GM12891 (cell line): Measurements from ENCODE around the gene MAT2A. TPM values are rescaled to one million over a fixed set of nuclear protein-coding genes. Genes with fewer than 3 reads are reported as not detected.

Source experiments
- DNase-seq: peaks from one replicate; pipeline ENCODE4 v3.0.0; 2011; ENCODE audit warnings: low spot score; ENCODE audit not compliant: insufficient read length
- FAIRE-seq: peaks from 2 replicates; lab custom pipeline; 2011; peaks lifted over from hg19 to GRCh38; lab: Jason Lieb, UNC
- PAX5 ChIP-seq: IDR thresholded peaks from 2 replicates; pipeline ENCODE4 v1.6.1; 2011; ENCODE audit warnings: low read length, moderate library complexity, mild to moderate bottlenecking; ENCODE audit not compliant: insufficient read depth, severe bottlenecking
- POLR2A ChIP-seq: IDR thresholded peaks from 2 replicates; pipeline ENCODE4 v1.6.1; 2011; ENCODE audit warnings: low read depth, low read length, control low read depth
- POLR2AphosphoS5 ChIP-seq: IDR thresholded peaks from 2 replicates; pipeline ENCODE4 v1.6.1; 2011; ENCODE audit warnings: low read depth, low read length, control low read depth
- POU2F2 ChIP-seq: IDR thresholded peaks from 2 replicates; pipeline ENCODE4 v1.6.1; 2011; ENCODE audit warnings: low read depth, mild to moderate bottlenecking, control low read depth, low read length, moderate library complexity
- SPI1 ChIP-seq: IDR thresholded peaks from 2 replicates; pipeline ENCODE4 v1.6.1; 2011; ENCODE audit warnings: low read depth, low read length, control low read depth
- TAF1 ChIP-seq: IDR thresholded peaks from 2 replicates; pipeline ENCODE4 v1.6.1; 2011; ENCODE audit warnings: low read depth, low read length, control low read depth
- polyA plus RNA-seq: library from polyadenylated mRNA; unstranded; fragments of >200 nt; gene quantifications from one replicate; pipeline ENCODE4 v1.2.1, GENCODE V29; 2012; ENCODE audit warnings: low read depth, missing spikeins, inconsistent platforms; ENCODE audit not compliant: missing spikeins

The MAT2A gene
- 197 TPM for polyA plus RNA-seq

DNA sequence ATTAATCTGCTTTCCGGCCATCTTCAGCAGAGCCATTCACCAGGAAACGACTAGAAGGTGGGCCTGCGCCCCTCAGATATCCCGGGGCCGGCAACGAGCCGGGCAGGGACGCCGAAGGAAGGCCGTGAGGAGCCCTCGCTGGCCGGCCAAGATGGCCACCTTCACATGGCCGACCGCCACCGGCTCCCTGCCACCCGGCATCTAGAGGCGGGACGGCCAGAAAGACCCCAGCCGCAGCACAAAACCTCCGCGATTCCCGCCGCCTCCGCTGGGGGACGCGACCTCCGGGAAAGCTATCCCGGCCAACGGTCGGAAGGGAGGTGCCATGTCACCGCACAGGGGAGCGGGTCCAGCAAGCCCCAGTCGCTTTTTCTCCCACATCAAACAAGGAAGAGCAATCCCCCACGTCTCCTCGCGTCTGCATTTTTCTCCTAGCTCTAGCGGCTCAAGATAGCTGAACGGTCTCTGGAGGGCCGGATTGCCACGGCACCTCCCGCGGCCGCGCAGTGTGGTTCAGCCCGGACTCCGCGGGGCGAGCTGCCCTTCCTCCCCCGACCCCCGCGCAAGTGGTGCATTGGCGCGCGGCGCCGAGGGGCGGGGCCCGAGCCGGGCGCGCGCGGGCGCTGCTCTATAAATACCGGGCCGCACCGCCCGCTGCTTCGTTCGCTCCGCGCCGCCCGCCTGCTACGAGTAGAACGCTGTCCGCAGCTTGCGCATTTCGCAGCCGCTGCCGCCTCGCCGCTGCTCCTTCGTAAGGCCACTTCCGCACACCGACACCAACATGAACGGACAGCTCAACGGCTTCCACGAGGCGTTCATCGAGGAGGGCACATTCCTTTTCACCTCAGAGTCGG is at the start of gene MAT2A:
MAT2A (plus strand) TSS at position 662 of the 854 bp plus-strand sequence; CDS start at position 782, 120 bp downstream.
- TF ChIP-seq TAF1, result peak; percentile 96
- TF ChIP-seq PAX5, result peak; percentile 60
- TF ChIP-seq SPI1, result peak; percentile 49; the same call in 1 of the 2 replicates
- peak; percentile 97 for TF ChIP-seq POU2F2
- TF ChIP-seq POLR2A, result peak; percentile 99
- TF ChIP-seq POLR2AphosphoS5, result peak; percentile 99
- DNase-seq (peak; percentile 82), FAIRE-seq (peak; percentile 91)

DNA sequence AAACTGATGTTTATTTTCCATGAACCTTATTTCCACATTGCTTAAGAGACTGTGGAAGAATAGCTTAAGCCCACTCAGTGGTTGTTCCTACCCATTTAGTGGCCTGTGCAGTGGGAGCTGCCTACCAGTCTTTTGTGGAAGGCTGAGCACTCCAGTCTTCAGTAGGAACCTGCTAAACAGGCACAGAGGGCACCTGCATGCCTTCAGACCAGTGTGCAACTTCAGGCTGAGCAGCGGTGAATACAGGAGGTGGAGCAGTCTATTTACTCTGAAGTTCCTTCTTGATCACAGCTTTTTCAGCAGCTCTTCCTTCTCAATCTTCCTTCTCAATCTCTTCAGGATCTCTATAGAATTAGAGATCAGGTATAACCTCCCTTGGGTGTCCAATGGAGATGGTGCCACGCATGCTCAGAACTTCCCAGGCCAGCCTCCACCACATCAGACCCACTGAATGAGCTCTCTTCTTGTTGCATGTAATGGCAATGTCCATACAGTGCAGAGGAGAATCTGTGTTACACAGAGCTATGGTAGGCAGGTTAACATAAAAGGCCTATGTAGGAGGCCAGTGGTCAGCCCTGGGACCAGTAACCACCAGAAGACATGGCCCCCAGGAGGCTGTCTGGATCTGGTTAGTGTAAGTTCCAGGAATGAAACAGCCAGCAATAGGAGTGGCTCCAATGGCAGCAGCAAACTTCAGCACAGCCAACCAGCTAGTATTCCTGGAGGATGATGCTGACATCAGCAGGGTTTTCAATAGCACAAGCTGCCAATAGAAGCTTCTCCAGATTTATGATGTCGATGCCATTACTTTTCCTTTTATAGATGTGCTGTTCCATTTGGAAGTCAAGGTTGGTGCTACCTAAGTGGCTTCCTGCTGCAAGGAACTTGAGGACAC is 47.9 kb upstream of the MAT2A start:
- TF ChIP-seq SPI1 (no peak), POLR2A (no peak), PAX5 (no peak), TAF1 (no peak), POLR2AphosphoS5 (no peak), POU2F2 (no peak)
- FAIRE-seq (no peak), DNase-seq (no peak)

DNA sequence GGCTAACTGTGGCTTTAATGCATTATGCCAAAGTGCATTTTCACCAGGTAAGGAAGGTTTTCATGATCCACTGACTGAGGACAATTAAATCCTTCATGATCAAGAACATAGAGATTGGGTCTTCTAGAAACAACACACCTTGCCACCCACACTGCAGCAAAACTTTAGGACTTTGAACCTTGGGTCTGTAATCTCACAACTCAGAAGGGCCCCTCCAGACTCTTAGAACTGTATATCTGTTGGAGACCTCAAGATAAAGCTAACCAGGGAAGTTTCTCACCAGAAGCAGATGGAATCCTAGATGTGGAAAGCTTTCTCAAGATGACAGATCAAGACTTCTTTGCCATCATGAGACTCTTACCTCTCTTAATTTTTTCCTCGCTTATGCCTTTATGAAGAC is 42.5 kb upstream of the MAT2A start:
- no peak for FAIRE-seq
- DNase-seq, result no peak
- TF ChIP-seq POLR2AphosphoS5 (no peak), POU2F2 (no peak), SPI1 (no peak), PAX5 (no peak), TAF1 (no peak), POLR2A (no peak)

DNA sequence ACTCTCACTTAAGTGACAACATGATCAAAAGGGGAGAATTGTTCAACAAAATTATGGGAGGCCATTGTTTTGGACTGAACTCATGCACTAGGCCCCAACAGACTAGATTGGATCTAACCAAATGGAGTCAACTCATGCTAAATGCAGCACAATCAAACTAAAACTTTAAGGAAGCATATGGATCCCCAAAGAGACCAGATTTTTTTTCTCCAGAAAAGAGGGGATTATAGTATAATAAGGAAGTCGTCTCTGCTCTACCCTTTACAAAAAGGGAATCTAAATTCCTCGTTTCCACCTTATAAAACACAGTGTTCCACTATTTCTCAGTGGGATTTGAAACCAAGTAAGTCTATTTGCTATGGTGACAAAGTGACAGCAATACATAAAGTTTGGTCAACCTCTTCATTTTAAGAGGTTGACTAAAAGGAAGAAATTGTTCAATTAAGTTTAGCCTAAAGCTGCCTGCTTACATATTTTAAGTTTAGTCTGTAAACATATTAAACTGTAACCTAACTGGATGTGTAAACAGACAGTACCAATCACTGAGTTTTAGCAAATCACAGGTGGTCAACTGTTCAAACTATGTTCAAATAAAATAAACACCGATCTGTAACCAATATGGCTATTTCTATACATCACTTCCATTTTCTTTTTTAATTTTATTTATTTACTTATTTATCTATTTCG is 40.9 kb upstream of the MAT2A start:
- no peak for DNase-seq
- no peak for FAIRE-seq
- no peak for TF ChIP-seq POLR2AphosphoS5
- no peak for TF ChIP-seq POLR2A
- no peak for TF ChIP-seq TAF1

DNA sequence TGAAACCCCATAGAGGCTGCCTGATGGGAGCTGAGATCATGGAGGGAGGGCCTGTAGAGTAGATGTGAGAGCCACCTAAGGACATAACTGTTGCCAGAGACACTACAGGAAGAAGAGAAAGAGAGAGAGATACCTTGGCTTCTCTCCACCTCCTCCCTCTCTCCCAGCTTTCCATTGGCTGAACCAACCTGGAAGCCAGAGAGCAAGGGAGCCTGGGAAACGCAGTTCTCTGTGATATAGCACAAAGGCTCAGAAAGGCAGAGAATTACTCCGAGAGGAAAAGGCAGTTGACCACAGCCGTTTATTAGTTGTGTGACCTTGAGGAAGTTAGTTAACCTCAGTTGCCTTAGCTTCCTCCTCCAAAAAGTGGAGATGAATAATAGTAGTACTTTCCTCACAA is 37.7 kb upstream of the MAT2A start:
- DNase-seq (no peak), FAIRE-seq (no peak)
- TF ChIP-seq PAX5 (no peak), SPI1 (no peak), POLR2A (no peak), POLR2AphosphoS5 (no peak), TAF1 (no peak), POU2F2 (no peak)

DNA sequence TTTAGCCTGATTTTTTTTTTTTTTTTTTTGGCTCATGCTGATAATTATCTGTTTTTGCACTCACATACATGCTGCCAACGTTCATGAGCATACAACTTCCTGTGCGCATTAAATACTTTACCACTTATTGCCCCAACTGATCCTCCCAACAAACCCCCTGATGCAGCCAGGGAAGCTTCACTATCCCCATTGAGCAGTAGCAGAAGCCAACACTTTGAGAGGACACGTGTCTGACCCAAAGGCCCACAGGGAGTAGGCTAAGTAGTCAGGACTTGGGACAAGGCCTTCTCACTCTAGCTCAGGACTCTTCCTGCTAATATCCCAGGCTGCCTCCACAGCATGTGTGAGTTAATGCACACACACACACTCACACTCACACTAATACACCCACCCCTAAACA is 36.2 kb upstream of the MAT2A start:
- TF ChIP-seq POLR2AphosphoS5 (no peak), SPI1 (no peak), TAF1 (no peak), PAX5 (no peak), POLR2A (no peak), POU2F2 (no peak)
- FAIRE-seq (no peak), DNase-seq (no peak)

DNA sequence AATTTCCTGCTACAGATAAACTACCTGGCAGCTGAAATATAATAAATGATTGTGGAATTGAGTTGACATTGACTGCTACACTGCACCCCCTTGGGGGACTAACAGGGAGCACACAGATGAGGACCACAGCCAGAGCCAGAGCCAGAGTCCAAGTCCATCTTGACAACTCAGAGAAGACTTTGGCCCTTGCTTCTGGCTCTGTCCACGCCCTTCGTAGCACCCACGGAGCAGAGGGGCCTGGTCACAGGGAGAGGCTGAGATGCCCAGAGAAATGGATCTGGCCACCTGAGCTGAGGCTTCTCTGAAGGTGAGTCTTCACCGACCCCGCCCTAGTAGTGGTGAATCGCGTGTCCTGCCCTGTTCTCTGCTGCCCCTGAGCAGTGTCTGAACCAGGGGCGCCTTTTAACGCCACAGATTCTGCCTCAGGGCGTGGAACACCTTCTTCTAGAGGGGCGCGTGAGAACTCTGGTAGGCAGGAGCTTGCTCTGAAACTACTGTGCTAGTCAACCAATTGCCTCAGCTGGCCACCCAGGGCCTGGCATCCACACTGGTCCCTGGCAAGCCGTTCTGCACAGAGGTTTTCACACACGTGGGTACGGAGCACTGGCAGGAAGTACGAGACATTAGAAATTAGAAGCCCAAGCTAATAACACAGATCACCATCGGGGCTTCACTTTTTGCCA is 35.7 kb upstream of the MAT2A start:
- FAIRE-seq, result no peak
- no peak for DNase-seq
- TF ChIP-seq POLR2AphosphoS5 (no peak), TAF1 (no peak), PAX5 (no peak), SPI1 (no peak), POU2F2 (no peak), POLR2A (no peak)

DNA sequence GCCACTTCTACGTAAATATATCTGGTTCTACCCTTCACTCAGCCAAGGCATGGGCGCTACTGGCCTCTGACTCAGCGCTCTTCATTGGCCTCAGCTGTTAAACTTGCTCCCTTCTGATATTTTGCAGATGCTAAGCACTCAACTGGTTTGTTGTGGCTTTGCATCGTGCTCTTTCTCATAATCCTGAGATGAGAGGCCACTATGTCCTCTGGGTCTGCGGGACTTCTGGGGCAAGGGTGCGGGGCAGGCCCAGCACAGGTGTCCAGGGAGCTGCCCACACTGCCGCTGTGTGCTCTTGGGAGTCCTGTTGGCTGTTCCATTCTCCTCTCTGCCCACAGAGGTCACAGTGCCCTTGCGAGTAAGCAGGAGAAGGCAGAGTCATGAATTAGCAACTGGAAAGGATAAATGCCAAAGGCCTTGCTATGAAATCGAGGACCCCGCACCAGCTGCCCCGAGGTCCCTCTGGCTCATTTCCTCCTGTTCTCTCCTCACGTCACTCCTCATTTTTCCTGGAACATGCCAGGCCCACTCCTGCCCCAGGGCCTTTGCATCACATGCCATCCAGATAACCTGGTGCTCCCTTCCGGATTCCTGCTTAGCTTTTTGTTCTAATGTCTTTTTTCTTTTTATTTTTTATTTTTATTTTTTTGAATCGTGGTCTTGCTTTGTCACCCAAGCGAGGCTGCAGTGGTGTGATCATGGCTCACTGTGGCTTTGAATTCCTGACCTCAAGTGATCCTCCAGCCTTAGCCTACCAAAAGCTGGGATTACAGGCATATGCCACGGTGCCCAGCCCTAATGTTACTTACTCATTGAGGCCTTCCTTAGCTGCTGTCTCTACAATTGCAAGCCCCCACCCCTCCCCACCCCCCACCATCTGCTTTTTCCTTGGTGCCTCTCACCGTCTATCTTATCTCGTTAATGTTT is 34.9 kb upstream of the MAT2A start:
- FAIRE-seq (no peak), DNase-seq (no peak)
- TF ChIP-seq TAF1, result no peak
- TF ChIP-seq POLR2AphosphoS5, result no peak
- no peak for TF ChIP-seq SPI1
- no peak for TF ChIP-seq POLR2A
- TF ChIP-seq PAX5, result no peak
- TF ChIP-seq POU2F2, result no peak

DNA sequence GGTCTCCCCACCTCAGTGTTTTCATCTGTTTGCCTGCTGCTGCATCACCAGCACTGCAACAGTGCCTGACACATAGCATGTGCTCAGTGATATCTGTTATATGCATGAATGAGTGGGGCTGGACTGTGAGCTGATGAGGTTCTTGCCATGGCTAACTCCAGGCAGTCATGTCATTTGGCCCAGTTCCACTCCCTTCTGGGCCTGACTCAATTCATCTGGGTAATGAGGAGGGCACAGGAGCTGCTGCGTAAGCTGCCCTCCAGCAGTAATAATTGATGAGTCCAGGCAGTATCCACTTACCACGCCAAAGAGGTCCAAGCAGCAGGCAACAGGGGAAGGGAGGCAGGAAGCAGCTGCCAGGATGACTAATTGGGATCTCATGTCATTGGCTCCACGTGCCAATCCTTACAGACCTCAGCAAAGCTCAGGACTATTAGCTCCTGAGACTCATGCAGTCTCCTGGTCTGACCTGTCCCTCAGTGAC is 34.1 kb upstream of the MAT2A start:
- no peak for FAIRE-seq
- no peak for DNase-seq
- TF ChIP-seq POLR2A (no peak), POLR2AphosphoS5 (no peak)
